K562 (cell line): ENCODE results near the gene PHF20. TPM values are rescaled to one million over a fixed set of nuclear protein-coding genes. Genes with fewer than 3 reads are reported as not detected.

Source experiments
- ATAC-seq: fragments of 200-7000 bp; cut with Tn5 transposase; 3 replicates; pipeline ENCODE4 v1.9.1; 2020; ENCODE audit warnings: moderate library complexity
- BruUV-seq: library from RNA; stranded (reverse); fragments of 400-500 nt; replicated peaks from 2 replicates; lab custom pipeline; 2021; lab: Mats Ljungman, UMichigan
- CTCF ChIA-PET: fragments of 300-600 bp; formaldehyde crosslinking; extraction: SDS; loops from one replicate; lab custom pipeline; 2021; ENCODE audit warnings: low intra/inter-chr PET ratio; lab: Yijun Ruan, JAX
- POLR2A ChIA-PET: fragments of 300-600, 350-650 bp; sonication (Branson Sonifier 250); formaldehyde crosslinking; extraction: SDS; loops from one replicate; lab custom pipeline; 2021; ENCODE audit warnings: antibody characterized with exemption, inconsistent platforms; lab: Yijun Ruan, JAX
- DNase-seq, 4 experiments: peaks; one replicate each; pipeline versions ENCODE4 v3.0.0 to v3.0.0-alpha.2; 2011 to 2018; ENCODE audit warnings: low spot score in 3 of 4, mixed read lengths in 3 of 4; ENCODE audit errors: extremely low read depth in 1 of 4
- FAIRE-seq: peaks from 2 replicates; lab custom pipeline; 2011; peaks lifted over from hg19 to GRCh38; lab: Jason Lieb, UNC
- H2AFZ ChIP-seq: 2 replicates; pipeline ENCODE4 v1.6.0; 2011; ENCODE audit warnings: low read depth, low read length, control low read depth, inconsistent platforms
- H3K27ac ChIP-seq: fragments of 200-600 bp; 3 replicates; pipeline ENCODE4 v1.8.0; 2011; ENCODE audit warnings: low read depth, mild to moderate bottlenecking, control low read depth, inconsistent platforms, low read length, moderate library complexity, mixed read lengths; ENCODE audit errors: extremely low read depth
- H3K27me3 ChIP-seq, 2 experiments: fragments of 300-600 bp in 1 of 2; 2 replicates in 1 of 2; 3 replicates in 1 of 2; pipeline versions ENCODE4 v1.6.0 to v1.8.0; 2011; ENCODE audit warnings: inconsistent platforms in 2 of 2, low read length in 2 of 2, mild to moderate bottlenecking in 1 of 2, mixed read lengths in 1 of 2, moderate library complexity in 1 of 2; ENCODE audit not compliant: control insufficient read depth in 2 of 2, insufficient read depth in 2 of 2
- H3K36me3 ChIP-seq: fragments of 300-600 bp; 3 replicates; pipeline ENCODE4 v1.8.0; 2011; ENCODE audit warnings: mild to moderate bottlenecking, low read length, inconsistent platforms; ENCODE audit not compliant: control insufficient read depth, insufficient read depth
- H3K4me1 ChIP-seq, 2 experiments: fragments of 200-600 bp in 1 of 2; replicated peaks in 1 of 2; 2 replicates in 1 of 2; 3 replicates in 1 of 2; pipeline versions ENCODE4 v1.5.1 to v1.8.0; 2011; ENCODE audit warnings: inconsistent platforms in 2 of 2, low read length in 2 of 2, mild to moderate bottlenecking in 1 of 2, mixed read lengths in 1 of 2, moderate library complexity in 1 of 2; ENCODE audit not compliant: control insufficient read depth in 2 of 2, insufficient read depth in 2 of 2
- H3K4me2 ChIP-seq: 2 replicates; pipeline ENCODE4 v1.6.1; 2011; ENCODE audit warnings: low read length, control low read depth, inconsistent platforms, mixed read lengths; ENCODE audit not compliant: insufficient read depth
- H3K4me3 ChIP-seq: fragments of 200-600 bp; sonication (generic), shearing (Covaris generic); 2 replicates; pipeline ENCODE4 v1.5.1; 2016; ENCODE audit warnings: control low read depth, inconsistent platforms
- H3K79me2 ChIP-seq: fragments of 200-600 bp; 3 replicates; pipeline ENCODE4 v1.8.0; 2011; ENCODE audit warnings: low read length, inconsistent platforms; ENCODE audit not compliant: control insufficient read depth, insufficient read depth
- H3K9ac ChIP-seq, 2 experiments: 2 replicates each; pipeline versions ENCODE4 v1.6.0 to v1.6.1; 2011; ENCODE audit warnings: low read depth in 2 of 2, low read length in 2 of 2, control low read depth in 1 of 2, inconsistent platforms in 1 of 2, mild to moderate bottlenecking in 1 of 2, mixed read lengths in 1 of 2; ENCODE audit not compliant: insufficient read depth in 1 of 2
- H3K9me1 ChIP-seq: one replicate; pipeline ENCODE4 v1.6.0; 2011; ENCODE audit warnings: inconsistent platforms, mild to moderate bottlenecking, low read length, moderate library complexity; ENCODE audit not compliant: control insufficient read depth, insufficient read depth
- H3K9me3 ChIP-seq: replicated peaks from 2 replicates; pipeline ENCODE4 v1.5.1; 2011; ENCODE audit warnings: low read depth, low read length, inconsistent platforms; ENCODE audit not compliant: control insufficient read depth, insufficient read depth
- H4K20me1 ChIP-seq: replicated peaks from 2 replicates; pipeline ENCODE4 v1.6.1; 2011; ENCODE audit warnings: low read length, inconsistent platforms, mixed read lengths; ENCODE audit not compliant: control insufficient read depth, insufficient read depth
- ARID1B ChIP-seq: fragments of 450-650 bp; IDR thresholded peaks from 2 replicates; pipeline ENCODE4 v1.6.1; 2016; ENCODE audit warnings: antibody characterized with exemption, mild to moderate bottlenecking, inconsistent platforms
- E4F1 ChIP-seq: fragments of 250-450 bp; sonication (Bioruptor Pico); IDR thresholded peaks from 2 replicates; pipeline ENCODE4 v1.5.0; 2021; ENCODE audit warnings: mild to moderate bottlenecking, borderline replicate concordance
- HDAC8 ChIP-seq: fragments of 450-650 bp; IDR thresholded peaks from 2 replicates; pipeline ENCODE4 v1.6.1; 2016; ENCODE audit warnings: mild to moderate bottlenecking, missing genetic modification characterization, moderate library complexity, missing compliant biosample characterization
- KDM2B ChIP-seq: fragments of 250-450 bp; sonication (Bioruptor Pico); IDR thresholded peaks from 2 replicates; pipeline ENCODE4 v1.8.0; 2021; ENCODE audit warnings: mild to moderate bottlenecking, moderate library complexity
- MITF ChIP-seq: IDR thresholded peaks from 2 replicates; pipeline ENCODE4 v1.6.1; 2014; ENCODE audit warnings: antibody characterized with exemption
- NR2F6 ChIP-seq: fragments of 450-650 bp; formaldehyde crosslinking; IDR thresholded peaks from 2 replicates; pipeline ENCODE4 v1.4.0; 2020; ENCODE audit warnings: mild to moderate bottlenecking
- SIX5 ChIP-seq, 2 experiments: IDR thresholded peaks; 2 replicates each; pipeline ENCODE4 v1.6.1; 2011; ENCODE audit warnings: low read length in 2 of 2, borderline replicate concordance in 1 of 2, low read depth in 1 of 2, mild to moderate bottlenecking in 1 of 2, moderate library complexity in 1 of 2; ENCODE audit not compliant: insufficient read depth in 1 of 2
- TBP ChIP-seq: optimal IDR thresholded peaks from 2 replicates; pipeline ENCODE3; 2011; ENCODE audit warnings: low read depth, low read length, improper control_type of control experiment
- ZNF124 ChIP-seq: sonication (generic); formaldehyde crosslinking; IDR thresholded peaks from 2 replicates; pipeline ENCODE4 v1.8.1; 2022; ENCODE audit warnings: missing genetic modification reagents
- ZNF165 ChIP-seq: fragments of 250-450 bp; sonication (Bioruptor Pico); IDR thresholded peaks from 2 replicates; pipeline ENCODE4 v1.4.0; 2020; ENCODE audit warnings: borderline replicate concordance
- ZNF707 ChIP-seq: fragments of 250-450 bp; sonication (Bioruptor Pico); conservative IDR thresholded peaks from 2 replicates; pipeline ENCODE4 v1.8.0; 2022; ENCODE audit warnings: inconsistent platforms, mild to moderate bottlenecking, moderate library complexity
- WGBS: fragments of 100-300 bp; shearing (Covaris generic); methylation state at CpG from one replicate; pipeline ENCODE4 v1.1.6; 2016; ENCODE audit warnings: low coverage, mixed read lengths; ENCODE audit not compliant: insufficient coverage; ENCODE audit errors: missing lambda C conversion rate; 5-methylcytosine and 5-hydroxymethylcytosine counted together
- in situ Hi-C: fragments of 300-500 bp; cut with MboI; formaldehyde crosslinking; loops from 4 replicates; pipeline ENCODE4 v1.15.0; 2018; ENCODE audit warnings: inconsistent platforms, mixed read lengths
- intact Hi-C: fragments of 100-400 bp; cut with micrococcal nuclease; formaldehyde crosslinking; loops from 2 replicates; pipeline ENCODE4 v1.14.2; 2022
- polyA plus RNA-seq, 8 experiments: library from polyadenylated mRNA; depleted of rRNA in 4 of 8; stranded (reverse) in 5 of 8; unstranded in 3 of 8; fragments of >200 nt; fragmentation: Nextera tagmentation in 2 of 8; fragmentation: Illumina TruSeq in 1 of 8; extraction: Ambion mirVana in 2 of 8; extraction: Trizol in 1 of 8; gene quantifications; 2 replicates each; pipeline versions ENCODE4 v1.2.1 to v1.2.3, GENCODE V29; 2011 to 2014; ENCODE audit warnings: inconsistent platforms in 1 of 8, missing spikeins in 1 of 8
- total RNA-seq, 7 experiments: library from RNA; depleted of rRNA in 6 of 7; stranded (reverse); fragments of >200 nt in 6 of 7; fragmentation: Illumina TruSeq in 2 of 7; extraction: Trizol in 2 of 7; gene quantifications; 2 replicates each; pipeline versions ENCODE4 v1.2.1 to v1.2.3, GENCODE V29; 2011 to 2021; ENCODE audit warnings: low replicate concordance in 1 of 7

The PHF20 gene
- total and polyA plus RNA-seq, 9 of the 15 experiments (the other 6 are each of a cell fraction or from before 2014, with no cell fraction given), result 49.9 to 196 (median 70.7) TPM

DNA sequence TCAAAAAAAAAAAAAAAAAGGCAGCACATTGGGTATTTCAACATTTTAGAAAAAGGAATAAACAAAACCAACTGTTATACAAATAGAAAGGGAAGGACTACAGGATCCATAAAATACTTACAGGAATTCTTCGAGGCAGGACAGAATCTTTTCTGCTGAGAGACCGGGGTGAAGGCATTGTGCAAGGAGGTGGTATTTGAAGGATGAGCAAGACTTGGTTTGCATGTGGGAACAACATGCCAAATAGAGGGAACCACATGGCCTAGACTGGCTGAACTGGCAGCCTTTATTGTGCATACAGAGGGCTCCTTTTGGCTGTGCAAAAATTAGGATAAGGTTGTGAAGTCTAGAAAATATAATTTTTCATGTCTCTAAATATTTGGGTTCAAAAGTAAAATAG lies 119.6 kb downstream of the PHF20 start:
- no peak overlapping the region for H2AFZ ChIP-seq
- H3K4me1 ChIP-seq, result peaks cover 2 to 7% of the 10 kb centered on the region in 2 experiments; a peak in 3 of 5 replicates
- peaks cover 2% of the 10 kb centered on the region; the same call in 1 of the 3 replicates for H3K36me3 ChIP-seq
- DNase-seq, result no peak
- no peak overlapping the region for H3K9ac ChIP-seq
- intact Hi-C loops (no loop called here), in situ Hi-C loops (no loop called here)
- no peak overlapping the region for H3K4me2 ChIP-seq
- POLR2A ChIA-PET, result no interaction called here
- no peak for ATAC-seq
- no peaks in the 10 kb centered on the region for H3K9me1 ChIP-seq
- WGBS, result 85% methylated on average over 2 of the region's 2 CpGs
- no peaks in the 10 kb centered on the region for H3K27me3 ChIP-seq
- no peak overlapping the region for H3K27ac ChIP-seq
- CTCF ChIA-PET, result no interaction called here
- TF ChIP-seq ZNF165 (CRISPR knock-in tag), result no peak
- no peak for TF ChIP-seq HDAC8 (tag)
- TF ChIP-seq ARID1B, result no peak
- FAIRE-seq, result no peak
- no peaks in the 10 kb centered on the region for H3K79me2 ChIP-seq
- no peaks in the 10 kb centered on the region for H3K9me3 ChIP-seq
- no peaks in the 10 kb centered on the region for H4K20me1 ChIP-seq
- BruUV-seq, result no TSS peak
- H3K4me3 ChIP-seq, result no peak overlapping the region

GRCh38 chr20:35892871-35893270 lies 121.1 kb downstream of the PHF20 start:
- Histone ChIP-seq H3K9me3 (no peaks in the 10 kb centered on the region), H2AFZ (no peak overlapping the region), H3K4me2 (no peak overlapping the region), H3K9ac (no peak overlapping the region), H3K4me3 (no peak overlapping the region), H3K36me3 (peaks cover 2% of the 10 kb centered on the region; the same call in 1 of the 3 replicates), H3K79me2 (no peaks in the 10 kb centered on the region), H4K20me1 (no peaks in the 10 kb centered on the region), H3K27ac (no peak overlapping the region), H3K27me3 (no peaks in the 10 kb centered on the region), H3K9me1 (no peaks in the 10 kb centered on the region), H3K4me1 (peaks cover 0 to 2% of the 10 kb centered on the region in 2 experiments; a peak in 1 of 5 replicates)
- WGBS, result 74% methylated on average over 3 of the region's 3 CpGs
- TF ChIP-seq NR2F6 (CRISPR knock-in tag), result no peak
- TF ChIP-seq SIX5 (IDR thresholded peaks at IDR 0.05; ENCODE audit: borderline replicate concordance in 1 of 2, insufficient read depth in 1 of 2, low read depth in 1 of 2, low read length in 2 of 2), result no peak
- no peak for TF ChIP-seq ZNF707 (CRISPR knock-in tag)
- TF ChIP-seq MITF, result no peak
- TF ChIP-seq KDM2B (CRISPR knock-in tag), result no peak
- no peak for TF ChIP-seq E4F1
- TF ChIP-seq ZNF124 (CRISPR knock-in tag), result no peak
- no peak for TF ChIP-seq TBP
- no peak for DNase-seq
- ATAC-seq, result no peak
- FAIRE-seq, result no peak
- BruUV-seq, result no TSS peak
- ChIA-PET CTCF (no interaction called here), POLR2A (interaction anchor here (1.0 to 1.3 kb wide), 3 partner anchors 8 to 42 kb away, joined by 3 to 4 read pairs (median 3); no protein-coding TSS in a partner anchor)
- intact Hi-C loops, result no loop called here
- in situ Hi-C loops, result no loop called here
